Smooth muscle cell (in vitro differentiated cells): ENCODE results near the gene NIN. TPM values are rescaled to one million over a fixed set of nuclear protein-coding genes. Genes with fewer than 3 reads are reported as not detected.

Experiments used
- DNase-seq: peaks from one replicate; lab custom pipeline; 2025; ENCODE audit not compliant: unreplicated experiment; lab: John Stamatoyannopoulos, UW
- H2AFZ ChIP-seq: fragments of 200-600 bp; sonication (generic); 2 replicates; pipeline ENCODE4 v1.6.0; 2016; ENCODE audit warnings: antibody characterized with exemption, low read depth, mild to moderate bottlenecking
- H3F3A ChIP-seq: fragments of 200-600 bp; sonication (generic); 2 replicates; pipeline ENCODE4 v1.6.0; 2017; ENCODE audit warnings: antibody characterized with exemption, low read depth
- H3K27ac ChIP-seq: fragments of 200-600 bp; sonication (generic); 2 replicates; pipeline ENCODE4 v1.5.1; 2016; ENCODE audit warnings: low read depth, mild to moderate bottlenecking
- H3K27me3 ChIP-seq: fragments of 200-600 bp; sonication (generic); 2 replicates; pipeline ENCODE4 v1.6.1; 2016; ENCODE audit warnings: low read depth, mild to moderate bottlenecking
- H3K36me3 ChIP-seq: fragments of 200-600 bp; sonication (generic); 2 replicates; pipeline ENCODE4 v1.5.1; 2016; ENCODE audit warnings: low read depth
- H3K4me1 ChIP-seq: fragments of 200-600 bp; sonication (generic); 2 replicates; pipeline ENCODE4 v1.5.1; 2016; ENCODE audit warnings: low read depth
- H3K4me2 ChIP-seq: fragments of 200-600 bp; sonication (generic); 2 replicates; pipeline ENCODE4 v1.6.0; 2016; ENCODE audit warnings: mild to moderate bottlenecking
- H3K4me3 ChIP-seq: fragments of 200-600 bp; sonication (generic); 2 replicates; pipeline ENCODE4 v1.5.1; 2016; ENCODE audit warnings: mild to moderate bottlenecking
- H3K79me2 ChIP-seq: fragments of 200-600 bp; sonication (generic); 2 replicates; pipeline ENCODE4 v1.6.0; 2016; ENCODE audit warnings: low read depth, mild to moderate bottlenecking
- H3K9ac ChIP-seq: fragments of 200-600 bp; sonication (generic); 2 replicates; pipeline ENCODE4 v1.6.0; 2016; ENCODE audit warnings: low read depth
- H3K9me3 ChIP-seq: fragments of 200-600 bp; sonication (generic); replicated peaks from 2 replicates; pipeline ENCODE4 v1.5.1; 2016; ENCODE audit warnings: low read depth
- H4K20me1 ChIP-seq: fragments of 200-600 bp; sonication (generic); 2 replicates; pipeline ENCODE4 v1.6.0; 2016; ENCODE audit warnings: low read depth
- WGBS: methylation state at CpG from one replicate; pipeline ENCODE4 v1.1.7; 2016; ENCODE audit warnings: low lambda C conversion rate; 5-methylcytosine and 5-hydroxymethylcytosine counted together
- polyA plus RNA-seq: library from polyadenylated mRNA; unstranded; fragments of >200 nt; fragmentation: Nextera tagmentation; extraction: Ambion mirVana; gene quantifications from 2 replicates; pipeline ENCODE4 v1.2.1, GENCODE V29; 2016
- total RNA-seq: library from RNA; depleted of rRNA; stranded (reverse); fragments of >200 nt; gene quantifications from 2 replicates; pipeline ENCODE4 v1.2.3, GENCODE V29; 2014
- TF ChIP-seq, protein P1 (sequence below): fragments of 200-600 bp; sonication (generic); IDR thresholded peaks from 2 replicates; pipeline ENCODE4 v1.5.1; 2017; ENCODE audit warnings: borderline replicate concordance, mild to moderate bottlenecking, antibody characterized with exemption; ENCODE audit not compliant: insufficient read depth, poor library complexity, severe bottlenecking

The NIN gene
- total and polyA plus RNA-seq, 2 experiments from 2014 or later: 7.5 to 14.9 TPM

DNA sequence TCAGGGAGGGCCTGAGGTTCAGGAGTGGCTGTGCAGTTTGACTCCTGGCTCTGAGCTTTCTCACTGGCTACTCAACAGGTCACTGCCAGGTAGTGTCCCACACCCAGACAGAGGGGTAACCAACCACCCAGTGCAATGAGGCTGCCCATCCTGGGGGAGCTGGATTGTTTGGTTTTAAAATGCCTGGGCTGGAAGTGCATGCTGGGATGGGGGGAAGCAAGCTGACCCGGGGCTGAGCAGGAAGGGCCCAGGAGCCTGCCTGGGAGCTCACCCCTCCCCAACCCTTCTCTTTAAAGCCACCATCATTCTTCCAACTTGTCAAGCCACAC, 28.3 kb upstream of the NIN start:
- H3K36me3 ChIP-seq: no peaks in the 10 kb centered on the region
- H3K9me3 ChIP-seq: no peaks in the 10 kb centered on the region
- H3K27me3 ChIP-seq: no peaks in the 10 kb centered on the region
- H3K4me3 ChIP-seq: no peak overlapping the region
- no peaks in the 10 kb centered on the region for H3F3A ChIP-seq
- DNase-seq: no peak
- no peak overlapping the region for H3K4me2 ChIP-seq
- TF ChIP-seq, protein P1, sequence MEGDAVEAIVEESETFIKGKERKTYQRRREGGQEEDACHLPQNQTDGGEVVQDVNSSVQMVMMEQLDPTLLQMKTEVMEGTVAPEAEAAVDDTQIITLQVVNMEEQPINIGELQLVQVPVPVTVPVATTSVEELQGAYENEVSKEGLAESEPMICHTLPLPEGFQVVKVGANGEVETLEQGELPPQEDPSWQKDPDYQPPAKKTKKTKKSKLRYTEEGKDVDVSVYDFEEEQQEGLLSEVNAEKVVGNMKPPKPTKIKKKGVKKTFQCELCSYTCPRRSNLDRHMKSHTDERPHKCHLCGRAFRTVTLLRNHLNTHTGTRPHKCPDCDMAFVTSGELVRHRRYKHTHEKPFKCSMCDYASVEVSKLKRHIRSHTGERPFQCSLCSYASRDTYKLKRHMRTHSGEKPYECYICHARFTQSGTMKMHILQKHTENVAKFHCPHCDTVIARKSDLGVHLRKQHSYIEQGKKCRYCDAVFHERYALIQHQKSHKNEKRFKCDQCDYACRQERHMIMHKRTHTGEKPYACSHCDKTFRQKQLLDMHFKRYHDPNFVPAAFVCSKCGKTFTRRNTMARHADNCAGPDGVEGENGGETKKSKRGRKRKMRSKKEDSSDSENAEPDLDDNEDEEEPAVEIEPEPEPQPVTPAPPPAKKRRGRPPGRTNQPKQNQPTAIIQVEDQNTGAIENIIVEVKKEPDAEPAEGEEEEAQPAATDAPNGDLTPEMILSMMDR: no peak
- H3K27ac ChIP-seq: no peak overlapping the region
- H2AFZ ChIP-seq: peak overlapping the region; percentile 39
- no peaks in the 10 kb centered on the region for H4K20me1 ChIP-seq
- H3K9ac ChIP-seq: no peak overlapping the region
- 50% methylated on average over 1 of the region's 1 CpG for WGBS
- H3K4me1 ChIP-seq: peaks cover 5% of the 10 kb centered on the region
- no peaks in the 10 kb centered on the region for H3K79me2 ChIP-seq

- H3K27me3 ChIP-seq: no peaks in the 10 kb centered on the region
- H3K9me3 ChIP-seq: no peaks in the 10 kb centered on the region
- 83% methylated on average over 5 of the region's 5 CpGs for WGBS
- no peak overlapping the region for H3K9ac ChIP-seq
- H3K4me1 ChIP-seq: peaks cover 5% of the 10 kb centered on the region
- H3K4me3 ChIP-seq: no peak overlapping the region
- no peak overlapping the region for H3K27ac ChIP-seq
- no peak overlapping the region for H3K4me2 ChIP-seq
- TF ChIP-seq, protein P1: no peak
- H3F3A ChIP-seq: no peaks in the 10 kb centered on the region
- H3K79me2 ChIP-seq: no peaks in the 10 kb centered on the region
- no peak for DNase-seq
- H4K20me1 ChIP-seq: no peaks in the 10 kb centered on the region
- no peaks in the 10 kb centered on the region for H3K36me3 ChIP-seq
- H2AFZ ChIP-seq: no peak overlapping the region
Observed at GRCh38 chr14:50856660-50857059, 25.7 kb upstream of the NIN start.

- no peak for DNase-seq
- Histone ChIP-seq H3K36me3 (no peaks in the 10 kb centered on the region), H2AFZ (no peak overlapping the region), H3K79me2 (no peaks in the 10 kb centered on the region), H3K27ac (no peak overlapping the region), H3K4me3 (no peak overlapping the region), H3K9me3 (no peaks in the 10 kb centered on the region), H3K4me1 (peaks cover 5% of the 10 kb centered on the region), H4K20me1 (no peaks in the 10 kb centered on the region), H3K4me2 (no peak overlapping the region), H3K27me3 (no peaks in the 10 kb centered on the region), H3K9ac (no peak overlapping the region), H3F3A (no peaks in the 10 kb centered on the region)
- TF ChIP-seq, protein P1: peak; percentile 7
- WGBS: 50% methylated on average over 1 of the region's 1 CpG
Observed at GRCh38 chr14:50855558-50855957, 24.6 kb upstream of the NIN start.

GRCh38 chr14:50854521-50854920, 23.6 kb upstream of the NIN start:
- Histone ChIP-seq H3K79me2 (no peaks in the 10 kb centered on the region), H3K27ac (no peak overlapping the region), H2AFZ (no peak overlapping the region), H3K4me1 (no peaks in the 10 kb centered on the region), H3F3A (no peaks in the 10 kb centered on the region), H3K27me3 (no peaks in the 10 kb centered on the region), H3K4me3 (no peak overlapping the region), H3K4me2 (no peak overlapping the region), H3K36me3 (no peaks in the 10 kb centered on the region), H4K20me1 (no peaks in the 10 kb centered on the region), H3K9me3 (no peaks in the 10 kb centered on the region), H3K9ac (no peak overlapping the region)
- WGBS: over 99% methylated on average over 5 of the region's 5 CpGs
- TF ChIP-seq, protein P1: no peak
- DNase-seq: no peak
